HEK293T (cell line): ENCODE measurements around the gene ATRIP.

Experiments
- CTCF ChIA-PET: fragments of 350-600 bp; formaldehyde crosslinking; extraction: SDS; loops from one replicate; lab custom pipeline; 2021; ENCODE audit warnings: antibody characterized with exemption, inconsistent platforms; lab: Yijun Ruan, JAX
- POLR2A ChIA-PET: fragments of 350-600 bp; formaldehyde crosslinking; extraction: SDS; loops from one replicate; lab custom pipeline; 2020; ENCODE audit warnings: antibody characterized with exemption, inconsistent platforms; lab: Yijun Ruan, JAX
- DNase-seq: peaks from one replicate; pipeline ENCODE4 v3.0.0; 2012; ENCODE audit warnings: mixed read lengths; ENCODE audit errors: extremely low spot score
- ARNT ChIP-seq: fragments of 450-650 bp; IDR thresholded peaks from 2 replicates; pipeline ENCODE4 v1.6.1; 2017; ENCODE audit warnings: mild to moderate bottlenecking
- BHLHE40 ChIP-seq: fragments of 450-650 bp; IDR thresholded peaks from 2 replicates; pipeline ENCODE4 v1.6.1; 2016; ENCODE audit warnings: mild to moderate bottlenecking, moderate library complexity, borderline replicate concordance
- CTBP1 ChIP-seq: fragments of 450-650 bp; IDR thresholded peaks from 2 replicates; pipeline ENCODE4 v1.6.1; 2016; ENCODE audit warnings: borderline replicate concordance
- ELF4 ChIP-seq: fragments of 450-650 bp; IDR thresholded peaks from 2 replicates; pipeline ENCODE4 v1.6.1; 2017; ENCODE audit warnings: antibody characterized with exemption
- FOXA1 ChIP-seq: fragments of 450-650 bp; IDR thresholded peaks from 2 replicates; pipeline ENCODE4 v1.6.1; 2016; ENCODE audit warnings: mild to moderate bottlenecking
- FOXK2 ChIP-seq: fragments of 450-650 bp; IDR thresholded peaks from 2 replicates; pipeline ENCODE4 v1.6.1; 2016; ENCODE audit warnings: mild to moderate bottlenecking
- FOXM1 ChIP-seq: fragments of 450-650 bp; IDR thresholded peaks from 2 replicates; pipeline ENCODE4 v1.6.1; 2017; ENCODE audit warnings: mild to moderate bottlenecking, borderline replicate concordance
- HDGF ChIP-seq: fragments of 450-650 bp; IDR thresholded peaks from 2 replicates; pipeline ENCODE4 v1.6.1; 2017; ENCODE audit warnings: antibody characterized with exemption, borderline replicate concordance
- L3MBTL2 ChIP-seq: fragments of 450-650 bp; conservative IDR thresholded peaks from 2 replicates; pipeline ENCODE4 v1.6.1; 2016; ENCODE audit warnings: mild to moderate bottlenecking
- LEF1 ChIP-seq: fragments of 450-650 bp; IDR thresholded peaks from 2 replicates; pipeline ENCODE4 v1.6.1; 2017; ENCODE audit warnings: mild to moderate bottlenecking, borderline replicate concordance
- NFRKB ChIP-seq: fragments of 450-650 bp; IDR thresholded peaks from 2 replicates; pipeline ENCODE4 v1.6.1; 2016; ENCODE audit warnings: mild to moderate bottlenecking, moderate library complexity
- PKNOX1 ChIP-seq: fragments of 450-650 bp; IDR thresholded peaks from 2 replicates; pipeline ENCODE4 v1.6.1; 2016
- SP1 ChIP-seq: fragments of 450-650 bp; IDR thresholded peaks from 2 replicates; pipeline ENCODE4 v1.6.1; 2017
- SUZ12 ChIP-seq: fragments of 450-650 bp; IDR thresholded peaks from 2 replicates; pipeline ENCODE4 v1.6.1; 2016; ENCODE audit warnings: mild to moderate bottlenecking
- TARDBP ChIP-seq: fragments of 450-650 bp; IDR thresholded peaks from 2 replicates; pipeline ENCODE4 v1.6.1; 2016
- ZNF384 ChIP-seq: fragments of 450-650 bp; IDR thresholded peaks from 2 replicates; pipeline ENCODE4 v1.6.1; 2016

The ATRIP gene

GRCh38 chr3:48415251-48415953, 31.1 kb upstream of the ATRIP start:
- ChIA-PET CTCF (interaction anchor here (2.8 kb wide), 1 partner anchor 21 kb away, joined by 15 read pairs; no protein-coding TSS in a partner anchor), POLR2A (no interaction called here)
- TF ChIP-seq FOXM1 = no peak
- no peak for TF ChIP-seq PKNOX1
- no peak for TF ChIP-seq CTBP1
- no peak for TF ChIP-seq FOXA1
- no peak for TF ChIP-seq SP1
- no peak for TF ChIP-seq ARNT
- no peak for TF ChIP-seq HDGF
- TF ChIP-seq L3MBTL2 = no peak
- TF ChIP-seq SUZ12 = no peak
- no peak for TF ChIP-seq BHLHE40
- no peak for TF ChIP-seq TARDBP
- TF ChIP-seq ELF4 = no peak
- TF ChIP-seq LEF1 = no peak
- no peak for TF ChIP-seq ZNF384
- TF ChIP-seq NFRKB = no peak
- TF ChIP-seq FOXK2 = no peak
- DNase-seq = no peak

GRCh38 chr3:48416091-48416505, 30.4 kb upstream of the ATRIP start:
- POLR2A ChIA-PET = no interaction called here
- DNase-seq = no peak
- TF ChIP-seq HDGF (no peak), FOXK2 (no peak), LEF1 (no peak), NFRKB (no peak), ZNF384 (no peak), PKNOX1 (no peak), CTBP1 (no peak), FOXM1 (no peak), ELF4 (no peak), FOXA1 (no peak)
- CTCF ChIA-PET = interaction anchor here (2.8 kb wide), 1 partner anchor 20 kb away, joined by 15 read pairs; no protein-coding TSS in a partner anchor

GRCh38 chr3:48416546-48416945, 30.0 kb upstream of the ATRIP start:
- TF ChIP-seq NFRKB = no peak
- ChIA-PET POLR2A (no interaction called here), CTCF (interaction anchor here (2.8 kb wide), 1 partner anchor 19 kb away, joined by 15 read pairs; no protein-coding TSS in a partner anchor)
- DNase-seq = no peak

- POLR2A ChIA-PET = no interaction called here
- TF ChIP-seq LEF1 = no peak
- no peak for TF ChIP-seq ARNT
- TF ChIP-seq ZNF384 = no peak
- no peak for TF ChIP-seq FOXA1
- no peak for TF ChIP-seq FOXK2
- no peak for TF ChIP-seq L3MBTL2
- no peak for TF ChIP-seq ELF4
- no peak for TF ChIP-seq BHLHE40
- no peak for TF ChIP-seq HDGF
- TF ChIP-seq NFRKB = no peak
- TF ChIP-seq TARDBP = no peak
- no peak for TF ChIP-seq SP1
- TF ChIP-seq PKNOX1 = no peak
- no peak for TF ChIP-seq SUZ12
- no peak for TF ChIP-seq CTBP1
- no peak for TF ChIP-seq FOXM1
- CTCF ChIA-PET = interaction anchor here (0.9 kb wide), 1 partner anchor 19 kb away, joined by 4 read pairs; no protein-coding TSS in a partner anchor
- DNase-seq = no peak
Observed at GRCh38 chr3:48417529-48418108, 28.9 kb upstream of the ATRIP start.

- DNase-seq = no peak
- TF ChIP-seq FOXA1 = no peak
- no peak for TF ChIP-seq TARDBP
- no peak for TF ChIP-seq L3MBTL2
- no peak for TF ChIP-seq FOXM1
- no peak for TF ChIP-seq SP1
- TF ChIP-seq NFRKB = no peak
- TF ChIP-seq SUZ12 = no peak
- TF ChIP-seq ZNF384 = no peak
- TF ChIP-seq FOXK2 = no peak
- no peak for TF ChIP-seq PKNOX1
- no peak for TF ChIP-seq ELF4
- no peak for TF ChIP-seq CTBP1
- no peak for TF ChIP-seq HDGF
- no peak for TF ChIP-seq BHLHE40
- TF ChIP-seq ARNT = no peak
- no peak for TF ChIP-seq LEF1
- ChIA-PET CTCF (interaction anchor here (0.5 kb wide), 1 partner anchor 32 kb away, joined by 4 read pairs; no protein-coding TSS in a partner anchor), POLR2A (no interaction called here)
Observed at GRCh38 chr3:48418140-48418539, 28.4 kb upstream of the ATRIP start.
